ACHN (cell line): ENCODE measurements around the gene BBS12.

Source experiments
- DNase-seq: peaks from one replicate; pipeline ENCODE4 v3.0.0-alpha.2; 2015
- in situ Hi-C: cut with HindIII; loops from 2 replicates; pipeline ENCODE4 v1.10.0; 2017; ENCODE audit warnings: low sequenced_read_pairs, low pct_ligation_motif_present, low pct_unique_long_range_greater_than_20kb

Gene BBS12

DNA sequence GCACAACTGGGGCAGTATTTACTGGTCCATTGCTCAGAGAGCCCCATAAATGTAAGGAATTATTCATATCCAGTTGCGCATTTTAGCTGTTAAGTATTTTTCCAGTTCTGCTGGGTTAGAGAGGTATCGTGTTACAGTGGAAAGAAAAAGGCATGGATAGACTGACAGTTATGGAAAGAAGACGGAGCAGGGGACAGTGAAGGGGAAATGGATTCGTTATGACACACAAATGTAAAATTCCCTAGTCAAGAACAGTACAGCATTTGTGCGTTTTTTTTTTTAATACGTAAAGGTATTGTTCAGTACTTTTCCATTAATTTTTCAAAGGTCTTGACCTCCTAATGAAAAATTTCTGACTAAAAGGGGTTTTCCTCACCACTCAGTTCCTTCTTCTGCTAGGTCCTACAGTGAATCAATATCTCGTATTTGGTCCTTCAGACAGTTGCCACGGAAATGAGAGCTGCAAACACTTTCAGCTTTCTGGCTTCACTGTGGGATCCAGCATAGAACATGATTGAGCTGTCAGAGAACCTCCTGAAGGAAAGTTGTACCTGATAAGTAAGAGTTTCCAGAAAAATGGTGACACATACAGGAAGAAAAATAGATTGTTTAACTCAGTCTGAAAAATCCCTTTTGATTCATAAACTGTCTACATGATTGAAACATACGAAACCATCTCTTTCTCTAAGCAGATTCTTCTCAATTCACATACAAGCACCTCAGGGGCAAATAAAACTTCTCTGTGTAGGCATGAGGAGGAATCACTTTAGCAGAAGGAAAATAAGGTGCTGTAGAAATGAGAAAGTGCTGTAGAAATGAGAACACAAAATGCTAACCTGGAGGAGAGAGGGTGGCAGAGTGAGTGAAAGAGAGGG lies 21.8 kb upstream of the BBS12 start:
- DNase-seq, result no peak
- in situ Hi-C loops, result no loop called here

DNA sequence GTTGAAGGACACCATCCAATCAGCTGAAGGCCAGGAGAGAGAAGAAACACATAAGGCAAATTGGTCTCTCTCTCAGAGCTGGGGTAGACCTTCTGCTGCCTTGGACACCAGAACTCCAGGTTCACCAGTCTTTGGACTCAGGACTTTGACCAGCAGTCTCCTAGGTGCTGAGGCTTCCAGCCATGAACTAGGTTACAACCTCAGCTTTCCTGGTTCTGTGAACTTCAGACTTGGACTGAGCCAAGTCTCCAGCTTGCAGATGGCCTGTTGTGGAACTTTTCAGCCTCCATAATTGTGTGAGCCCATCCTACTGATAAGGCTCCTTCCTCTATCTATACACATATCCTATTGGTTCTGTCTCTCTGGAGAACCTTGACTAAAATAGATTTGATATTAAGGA lies 20.6 kb upstream of the BBS12 start:
- no peak for DNase-seq
- in situ Hi-C loops, result no loop called here

DNA sequence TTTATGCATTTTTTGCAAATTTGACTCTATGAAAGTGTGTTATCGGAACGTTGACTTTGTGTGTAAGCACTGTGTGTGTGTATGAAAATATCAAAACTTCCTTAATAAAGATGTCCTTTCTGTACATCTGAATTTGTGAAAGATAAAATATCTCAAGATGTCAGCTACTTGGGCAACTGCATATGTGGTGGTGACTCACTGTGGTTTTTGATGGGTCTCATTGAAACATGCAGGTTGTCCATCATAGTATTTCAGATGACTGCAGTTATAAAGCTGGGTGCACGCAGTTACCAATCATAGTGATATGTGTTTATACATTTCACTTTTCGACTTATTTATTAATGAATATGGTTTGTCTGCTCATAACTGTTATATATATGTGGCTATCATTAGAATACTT lies 19.7 kb upstream of the BBS12 start:
- no peak for DNase-seq
- in situ Hi-C loops, result no loop called here

DNA sequence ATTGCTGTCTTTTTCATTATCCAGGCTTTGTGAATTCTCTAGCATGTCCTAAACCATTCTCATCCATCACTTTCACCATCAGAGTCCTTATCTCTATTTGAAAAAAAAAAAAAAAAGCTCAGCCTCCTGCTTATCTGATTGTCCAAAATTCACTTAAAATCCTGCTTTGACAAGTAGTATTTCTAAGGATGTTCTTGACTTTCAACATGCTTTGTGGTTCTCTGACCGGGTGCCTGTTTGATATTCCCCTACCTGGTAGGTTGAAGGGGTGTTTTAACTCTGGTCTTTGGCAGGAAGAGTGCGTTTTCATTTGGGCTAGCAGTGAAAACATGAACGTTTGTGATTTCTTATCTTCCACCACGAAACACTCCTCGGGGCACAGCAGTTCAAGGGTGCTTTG lies 17.3 kb upstream of the BBS12 start:
- in situ Hi-C loops, result no loop called here
- DNase-seq, result no peak

DNA sequence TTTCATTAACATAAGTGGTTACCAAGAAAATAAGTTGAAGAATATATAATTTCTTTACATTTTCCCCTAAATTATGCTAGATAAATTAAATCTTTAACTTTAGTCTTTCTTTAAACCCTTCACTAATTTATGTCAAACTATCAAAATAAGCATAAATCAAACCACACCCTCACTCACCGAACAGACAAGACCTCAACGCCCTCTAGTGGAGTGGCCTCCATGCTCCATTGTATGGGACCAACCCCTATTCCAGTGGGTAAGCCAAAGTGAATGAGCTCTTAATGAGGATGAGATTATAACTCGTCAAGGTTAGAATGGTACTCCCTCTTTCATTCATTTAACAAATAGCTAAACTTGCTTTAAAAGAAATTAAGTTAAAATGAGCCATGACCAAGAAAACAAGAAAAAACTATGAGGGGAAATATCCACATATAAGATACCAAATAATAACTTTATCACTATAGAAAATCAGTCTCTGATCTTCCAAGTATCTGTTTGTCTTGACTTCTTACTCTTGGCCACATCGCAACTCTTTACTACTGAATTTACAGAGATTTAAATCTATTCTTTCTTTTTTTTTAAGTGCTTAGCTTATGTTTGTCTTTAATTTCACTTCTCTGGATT lies 15.6 kb upstream of the BBS12 start:
- peak; percentile 66 for DNase-seq
- in situ Hi-C loops, result no loop called here

DNA sequence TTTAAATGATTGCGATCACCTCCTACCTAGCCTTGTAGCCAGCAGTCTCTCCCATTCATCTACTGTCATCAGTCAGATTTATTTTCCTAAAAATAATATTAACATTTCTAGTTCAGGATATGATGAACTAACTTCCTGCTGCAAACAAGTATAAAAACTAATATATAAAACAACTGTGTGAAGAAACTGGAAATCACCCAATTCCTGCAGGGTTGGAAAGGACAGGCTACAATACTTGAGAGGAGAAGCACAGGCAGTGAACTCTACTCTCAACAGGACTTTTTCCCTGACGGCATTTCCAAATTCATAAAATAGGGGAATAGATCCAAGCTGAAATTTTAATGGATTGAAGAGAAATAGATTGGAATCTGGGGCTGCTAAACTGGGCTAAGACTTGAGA lies 14.2 kb upstream of the BBS12 start:
- in situ Hi-C loops, result no loop called here
- DNase-seq, result no peak

DNA sequence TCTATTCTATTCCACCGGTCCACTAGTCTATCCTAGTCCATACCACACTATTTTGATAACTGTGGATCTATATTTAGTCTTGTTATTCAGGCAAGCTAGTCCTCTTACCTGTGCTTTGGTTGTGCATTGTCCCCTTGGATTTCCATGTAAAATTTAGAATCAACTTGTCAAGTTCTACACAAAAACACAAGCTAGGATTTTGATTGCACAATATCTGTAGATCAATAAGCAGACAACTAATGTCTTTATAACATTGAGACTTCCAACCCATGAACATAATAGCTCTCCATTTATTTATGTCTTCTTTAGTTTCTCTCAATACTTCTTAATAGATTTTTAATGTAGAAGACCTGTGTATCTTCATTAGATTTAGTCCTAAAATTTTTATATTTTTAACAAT lies 10.2 kb upstream of the BBS12 start:
- in situ Hi-C loops, result no loop called here
- no peak for DNase-seq

DNA sequence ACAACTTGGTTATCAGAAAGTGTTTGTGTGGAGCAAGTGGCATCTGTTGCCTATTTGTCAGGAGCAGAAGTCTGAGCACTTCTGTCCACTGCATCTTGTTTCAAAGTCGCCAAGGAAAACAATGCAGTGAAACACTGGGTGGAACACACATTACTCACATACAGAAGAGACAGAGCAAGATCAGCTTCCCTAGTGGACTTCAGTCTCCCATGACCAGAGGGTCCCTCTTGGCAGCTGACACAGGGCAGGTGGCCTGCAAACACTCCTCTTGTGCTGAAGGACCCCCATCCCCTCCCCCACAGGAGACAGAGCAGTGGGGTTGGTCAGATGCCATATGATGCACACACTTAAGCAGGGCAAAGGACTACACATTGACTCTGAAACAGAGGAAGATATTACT lies 3.6 kb upstream of the BBS12 start:
- no peak for DNase-seq
- in situ Hi-C loops, result loop anchor here (25.0 kb wide), 1 partner anchor 183 kb away; the partner anchor contains the start of gene NUDT6

DNA sequence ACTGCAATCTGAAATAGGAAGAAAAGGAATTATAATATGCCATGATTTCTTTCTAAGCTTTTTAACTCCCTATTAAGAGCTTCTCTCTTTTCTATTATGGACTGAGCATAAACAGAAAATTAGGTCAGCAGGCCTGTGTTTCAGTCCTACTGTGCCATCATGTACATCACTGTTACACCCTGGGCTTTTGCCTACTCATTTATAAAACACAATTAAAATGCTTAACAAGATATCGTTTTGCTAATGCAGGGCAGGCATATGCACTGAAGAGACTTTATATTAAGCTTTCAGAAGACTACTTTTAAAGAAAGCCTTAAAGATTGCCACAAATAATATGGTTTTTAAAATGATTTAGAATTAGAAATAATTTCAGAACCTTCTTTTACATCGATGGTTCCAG lies 828 bp upstream of the BBS12 start:
- DNase-seq, result no peak
- in situ Hi-C loops, result loop anchor here (25.0 kb wide), 1 partner anchor 181 kb away; the partner anchor contains the start of gene NUDT6

DNA sequence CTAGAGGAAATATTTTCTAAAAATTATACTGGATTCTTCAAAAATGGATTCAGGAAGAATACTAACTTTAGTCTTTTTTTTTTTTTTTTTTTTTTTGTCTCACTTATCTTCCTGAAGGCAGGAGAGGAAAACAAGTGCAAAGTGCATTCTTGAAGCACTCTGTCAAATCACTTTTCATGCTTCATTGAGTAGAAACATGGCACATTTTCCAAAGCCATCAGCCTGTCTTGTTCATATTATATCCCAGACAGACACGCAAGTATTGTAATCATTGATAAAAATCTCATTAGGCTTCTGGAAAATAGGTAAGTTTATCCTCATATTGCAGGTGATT lies 1.2 kb downstream of the BBS12 start:
- peak; percentile 60 for DNase-seq
- in situ Hi-C loops, result loop anchor here (25.0 kb wide), 1 partner anchor 179 kb away; the partner anchor contains the start of gene NUDT6

DNA sequence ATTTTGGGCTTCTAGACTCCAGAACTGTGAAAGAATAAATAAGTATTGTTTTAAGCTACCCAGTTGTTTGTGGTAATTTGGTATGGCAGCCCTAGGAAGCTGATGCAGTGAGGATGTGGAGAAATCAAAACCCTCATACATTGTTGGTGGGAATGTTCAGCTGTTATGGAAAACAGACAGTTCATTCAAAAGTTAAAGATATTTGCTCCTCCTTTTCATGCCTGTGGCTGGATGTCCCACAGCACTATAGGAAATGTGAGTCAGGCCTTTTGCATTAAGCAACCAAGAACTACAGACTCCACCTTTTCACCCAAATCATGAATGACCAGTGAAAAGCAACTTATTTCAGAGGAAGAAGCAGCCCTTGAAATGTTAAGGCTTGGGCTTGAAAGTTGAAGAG lies 6.7 kb downstream of the BBS12 start:
- in situ Hi-C loops, result loop anchor here (25.0 kb wide), 1 partner anchor 173 kb away; the partner anchor contains the start of gene NUDT6

DNA sequence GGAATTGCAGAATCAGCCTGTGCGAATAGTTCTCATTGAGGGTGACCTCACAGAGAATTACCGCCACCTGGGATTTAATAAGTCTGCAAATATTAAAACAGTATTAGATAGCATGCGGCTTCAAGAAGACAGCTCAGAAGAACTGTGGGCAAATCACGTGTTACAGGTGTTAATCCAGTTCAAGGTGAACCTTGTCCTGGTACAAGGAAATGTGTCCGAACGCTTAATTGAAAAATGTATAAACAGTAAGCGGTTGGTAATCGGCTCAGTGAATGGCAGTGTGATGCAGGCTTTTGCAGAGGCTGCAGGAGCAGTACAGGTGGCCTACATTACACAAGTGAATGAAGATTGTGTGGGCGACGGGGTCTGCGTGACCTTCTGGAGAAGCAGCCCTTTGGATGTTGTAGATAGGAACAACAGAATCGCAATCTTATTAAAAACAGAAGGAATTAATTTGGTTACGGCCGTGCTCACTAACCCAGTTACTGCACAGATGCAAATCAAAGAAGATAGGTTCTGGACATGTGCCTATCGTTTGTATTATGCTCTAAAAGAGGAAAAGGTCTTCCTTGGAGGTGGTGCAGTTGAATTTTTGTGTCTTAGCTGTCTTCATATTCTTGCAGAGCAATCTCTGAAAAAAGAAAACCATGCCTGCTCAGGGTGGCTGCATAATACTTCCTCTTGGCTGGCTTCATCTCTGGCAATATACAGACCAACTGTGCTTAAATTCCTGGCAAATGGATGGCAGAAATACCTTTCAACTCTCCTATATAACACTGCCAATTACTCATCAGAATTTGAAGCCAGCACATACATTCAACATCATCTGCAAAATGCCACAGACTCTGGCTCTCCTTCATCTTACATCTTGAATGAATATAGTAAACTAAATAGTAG lies 10.7 kb downstream of the BBS12 start:
- in situ Hi-C loops, result loop anchor here (25.0 kb wide), 1 partner anchor 169 kb away; the partner anchor contains the start of gene NUDT6
- DNase-seq, result no peak

More for the DNA sequence above, 6.7 kb downstream of the BBS12 start:
- no peak for DNase-seq

DNA sequence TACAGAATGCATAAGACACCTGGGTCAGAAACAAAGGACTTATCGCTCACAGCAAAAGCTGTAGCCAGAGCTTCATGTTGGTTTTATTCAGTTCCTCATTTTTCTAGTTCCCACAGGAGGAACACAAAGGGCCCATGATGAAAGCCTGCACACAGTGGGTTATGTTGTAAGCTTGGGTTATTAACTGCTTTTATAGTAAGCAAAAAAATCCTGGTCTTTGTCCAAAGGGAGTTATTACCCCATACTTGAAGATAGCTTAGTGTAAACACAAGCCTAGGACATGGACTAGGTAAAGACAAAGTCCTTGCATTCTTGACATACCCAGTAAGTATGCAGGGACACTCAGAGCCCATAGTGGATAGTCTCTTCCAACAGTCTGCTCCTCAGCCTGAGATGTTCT lies 11.7 kb downstream of the BBS12 start:
- in situ Hi-C loops, result loop anchor here (25.0 kb wide), 1 partner anchor 168 kb away; the partner anchor contains the start of gene NUDT6
- no peak for DNase-seq

DNA sequence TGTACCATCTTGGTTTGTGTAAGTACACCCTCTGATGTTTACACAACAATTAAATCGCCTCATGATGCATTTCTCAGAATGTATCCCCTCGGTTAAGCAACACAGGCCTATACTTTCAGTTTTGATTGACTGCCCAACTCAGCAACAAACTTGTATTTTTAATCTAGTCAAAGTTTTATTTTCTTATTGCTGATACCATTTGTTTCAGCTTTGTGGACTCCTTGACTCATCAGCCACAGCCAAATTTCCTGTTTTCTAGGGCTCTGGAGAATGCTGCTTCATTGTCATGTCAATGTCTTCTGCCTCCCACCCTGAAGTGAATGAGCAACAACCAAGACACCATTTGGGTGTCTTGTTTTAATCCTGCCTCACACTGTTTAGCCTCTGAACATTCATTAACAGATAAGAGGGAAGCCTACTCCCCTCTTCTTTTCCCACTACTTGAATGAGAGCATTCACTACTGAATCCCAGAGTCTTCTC lies 14.0 kb downstream of the BBS12 start:
- no peak for DNase-seq

DNA sequence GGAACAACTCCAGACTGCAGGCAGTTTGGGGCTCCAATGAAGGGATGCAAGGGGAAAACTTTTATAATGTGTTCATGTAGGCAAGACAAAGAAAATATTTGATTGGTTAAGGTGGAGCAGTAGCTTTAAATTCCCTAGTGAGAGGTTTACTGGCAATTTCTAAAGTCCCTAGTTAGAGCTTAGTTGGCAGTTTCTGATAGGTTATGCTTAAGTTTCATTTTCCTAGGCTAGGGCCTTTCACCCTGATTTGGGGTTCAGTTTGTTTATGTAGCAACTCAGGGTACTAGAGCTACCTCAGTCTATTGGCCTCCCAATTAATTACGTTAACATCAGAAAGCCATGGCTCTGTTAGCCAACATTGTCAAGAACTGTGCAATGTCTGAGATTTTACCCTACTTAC lies 14.6 kb downstream of the BBS12 start:
- DNase-seq, result no peak
- in situ Hi-C loops, result loop anchor here (25.0 kb wide), 1 partner anchor 165 kb away; the partner anchor contains the start of gene NUDT6

More for the DNA sequence above, 14.0 kb downstream of the BBS12 start:
- in situ Hi-C loops, result loop anchor here (25.0 kb wide), 1 partner anchor 166 kb away; the partner anchor contains the start of gene NUDT6

DNA sequence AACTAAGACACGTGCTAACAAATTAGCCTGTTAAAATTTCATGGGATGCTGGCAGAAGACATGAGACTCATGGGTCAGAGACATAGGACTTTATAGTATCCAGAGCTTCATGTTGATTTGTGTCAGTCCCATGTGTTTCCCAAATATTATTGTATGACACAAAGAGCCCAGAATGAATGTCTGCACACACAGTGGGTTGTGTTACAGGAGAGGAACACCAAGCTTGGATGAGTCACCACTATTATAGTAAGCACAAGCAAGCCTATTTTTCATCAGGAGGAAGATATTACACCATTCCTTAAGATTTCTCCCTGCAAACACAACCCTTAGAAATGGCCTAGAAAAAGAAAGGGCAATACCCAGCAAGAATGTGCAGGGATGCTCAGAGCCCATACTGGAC lies 15.4 kb downstream of the BBS12 start:
- no peak for DNase-seq

DNA sequence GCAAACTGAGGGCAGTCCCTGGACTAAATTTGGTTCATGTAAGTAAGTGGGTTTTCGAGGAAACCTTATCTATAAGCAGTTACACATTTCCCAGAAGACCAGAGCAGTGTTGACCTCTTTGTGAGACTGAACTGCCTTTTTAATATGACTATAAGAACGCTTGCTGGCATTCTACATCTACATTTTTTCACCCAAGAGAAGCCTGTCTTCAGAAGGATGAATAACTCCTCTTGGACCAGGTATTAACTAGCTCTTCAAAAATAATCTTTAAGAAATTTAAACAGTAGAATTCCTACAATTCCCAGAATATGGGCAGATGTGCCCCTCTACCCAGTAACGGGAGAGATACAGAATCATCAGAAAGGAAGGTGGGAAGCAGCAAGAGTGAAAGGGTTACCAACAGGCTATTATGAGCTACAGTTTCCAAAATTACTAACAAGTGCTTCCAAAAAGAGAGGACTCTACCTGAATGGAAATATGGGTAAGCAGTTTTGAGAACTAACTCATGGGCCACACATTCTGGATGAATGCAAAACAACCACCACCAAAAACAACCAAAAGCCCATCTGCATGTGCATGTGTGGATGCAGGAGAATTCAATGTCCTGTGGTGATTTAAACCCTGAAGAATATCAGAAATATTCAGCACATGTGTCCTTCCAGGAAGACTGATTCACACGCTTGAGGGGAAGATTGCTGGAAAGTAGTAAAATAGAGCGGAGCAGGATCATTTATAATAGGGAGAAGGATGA lies 17.4 kb downstream of the BBS12 start:
- in situ Hi-C loops, result loop anchor here (25.0 kb wide), 1 partner anchor 162 kb away; the partner anchor contains the start of gene NUDT6
- DNase-seq, result no peak

More for the DNA sequence above, 15.4 kb downstream of the BBS12 start:
- in situ Hi-C loops, result loop anchor here (25.0 kb wide), 1 partner anchor 164 kb away; the partner anchor contains the start of gene NUDT6

DNA sequence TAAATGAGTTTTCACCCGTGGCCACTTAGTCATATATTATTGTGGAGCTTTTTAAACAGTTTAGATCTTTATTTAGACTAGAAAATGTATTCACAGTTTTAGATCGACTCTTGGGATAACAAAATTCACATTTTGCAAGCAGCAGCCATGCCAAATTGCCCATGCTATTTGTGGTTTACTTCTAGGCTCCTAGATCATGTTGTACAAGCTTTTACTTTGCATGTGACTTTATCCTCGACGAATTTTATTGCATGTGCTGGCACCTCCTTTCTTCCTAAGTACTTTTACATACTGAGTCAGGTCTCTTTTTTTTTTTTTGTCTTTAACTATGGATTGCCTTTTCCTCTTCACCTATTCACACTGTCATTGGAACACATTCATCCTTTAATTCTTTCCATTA lies 23.2 kb downstream of the BBS12 start:
- no peak for DNase-seq
- in situ Hi-C loops, result no loop called here
